GM19035 (cell line): ENCODE measurements around the gene ENO1.

Experiments
- ATAC-seq: cut with Tn5 transposase; IDR thresholded peaks from one replicate; pipeline ENCODE4 v1.9.1; 2021; ENCODE audit not compliant: unreplicated experiment

Gene ENO1

GRCh38 chr1:8814865-8815264, 63.6 kb downstream of the ENO1 start:
- no peak for ATAC-seq

- ATAC-seq, result no peak
Observed at GRCh38 chr1:8813991-8814390, 64.5 kb downstream of the ENO1 start.

- ATAC-seq, result no peak
Observed at GRCh38 chr1:8813016-8813763, 65.3 kb downstream of the ENO1 start.

- ATAC-seq, result no peak
Observed at GRCh38 chr1:8812081-8812480, 66.4 kb downstream of the ENO1 start.
